ENCODE measurements around the gene PRKRIP1. TPM values are rescaled to one million over a fixed set of nuclear protein-coding genes. Genes with fewer than 3 reads are reported as not detected.

PRKRIP1 gene
- total RNA-seq, 1 donor from 2014 or later, result 13.8 TPM

Other genes starting within 250 kb of the PRKRIP1 start
- gene SH2B2, start 109.5 kb upstream of the PRKRIP1 start, total RNA-seq, result 0.86 and 0.88 TPM in 2 replicates
- gene SPDYE6, start 39.9 kb upstream of the PRKRIP1 start, total RNA-seq, result not detected in 2 replicates
- 84.0 and 102 TPM in 2 replicates for gene ORAI2, start 37.2 kb downstream of the PRKRIP1 start, total RNA-seq
- 11.5 and 13.4 TPM in 2 replicates for gene ALKBH4, start 68.5 kb downstream of the PRKRIP1 start, total RNA-seq
- gene LRWD1, start 68.6 kb downstream of the PRKRIP1 start, total RNA-seq, result 27.1 and 35.7 TPM in 2 replicates
- 38.6 and 42.0 TPM in 2 replicates for gene POLR2J, start 82.6 kb downstream of the PRKRIP1 start, total RNA-seq
- 1.5 and 2.2 TPM in 2 replicates for gene RASA4B, start 121.4 kb downstream of the PRKRIP1 start, total RNA-seq
- gene UPK3BL2, start 147.3 kb downstream of the PRKRIP1 start, total RNA-seq, result 1.2 and 1.3 TPM in 2 replicates
- not detected in 2 replicates for gene SPDYE2, start 154.9 kb downstream of the PRKRIP1 start, total RNA-seq
- gene POLR2J3, start 176.2 kb downstream of the PRKRIP1 start, total RNA-seq, result 16.9 and 21.8 TPM in 2 replicates
- 2.5 and 3.6 TPM in 2 replicates for gene RASA4, start 220.4 kb downstream of the PRKRIP1 start, total RNA-seq
- gene UPK3BL1, start 246.4 kb downstream of the PRKRIP1 start, total RNA-seq, result 5.3 and 8.6 TPM in 2 replicates

Measured in pulmonary artery endothelial cell (primary cell).